Mesenchymal stem cell (in vitro differentiated cells and primary cell): Measurements from ENCODE around the gene STX19.

ENCODE experiments used
- DNase-seq: peaks from one replicate; pipeline ENCODE4 v3.0.0-alpha.2; 2013
- H2AFZ ChIP-seq: one replicate; pipeline ENCODE4 v1.6.1; 2013; ENCODE audit warnings: low read depth, mild to moderate bottlenecking, control low read depth, inconsistent platforms, low read length, moderate library complexity
- H2AK5ac ChIP-seq: 2 replicates; pipeline ENCODE4 v1.6.1; 2013; ENCODE audit warnings: low read length, moderate library complexity, mild to moderate bottlenecking, inconsistent platforms; ENCODE audit not compliant: severe bottlenecking
- H2BK120ac ChIP-seq: one replicate; pipeline ENCODE4 v1.6.1; 2013; ENCODE audit warnings: low read depth, mild to moderate bottlenecking, inconsistent platforms, low read length, moderate library complexity
- H2BK12ac ChIP-seq, 2 experiments: one replicate each; pipeline ENCODE4 v1.6.1; 2013; ENCODE audit warnings: inconsistent platforms in 2 of 2, low read length in 2 of 2, mild to moderate bottlenecking in 2 of 2, moderate library complexity in 2 of 2, control low read depth in 1 of 2
- H2BK15ac ChIP-seq: one replicate; pipeline ENCODE4 v1.6.1; 2013; ENCODE audit warnings: mild to moderate bottlenecking, low read depth, inconsistent platforms; ENCODE audit not compliant: poor library complexity, severe bottlenecking
- H2BK5ac ChIP-seq: 2 replicates; pipeline ENCODE4 v1.6.1; 2013; ENCODE audit warnings: low read depth, mild to moderate bottlenecking, low read length, control low read depth, inconsistent platforms; ENCODE audit not compliant: poor library complexity, severe bottlenecking
- H3K14ac ChIP-seq, 2 experiments: one replicate each; pipeline ENCODE4 v1.6.1; 2013; ENCODE audit warnings: inconsistent platforms in 2 of 2, low read length in 2 of 2, control low read depth in 1 of 2, mild to moderate bottlenecking in 1 of 2, moderate library complexity in 1 of 2
- H3K18ac ChIP-seq, 2 experiments: one replicate each; pipeline ENCODE4 v1.6.1; 2013; ENCODE audit warnings: inconsistent platforms in 2 of 2, low read length in 2 of 2, control low read depth in 1 of 2, low read depth in 1 of 2, mild to moderate bottlenecking in 1 of 2
- H3K23ac ChIP-seq, 2 experiments: one replicate each; pipeline ENCODE4 v1.6.1; 2013; ENCODE audit warnings: inconsistent platforms in 2 of 2, low read length in 2 of 2, mild to moderate bottlenecking in 2 of 2, moderate library complexity in 2 of 2, control low read depth in 1 of 2
- H3K27ac ChIP-seq: 2 replicates; pipeline ENCODE4 v1.5.1; 2013; ENCODE audit warnings: mild to moderate bottlenecking, moderate library complexity, low read length, control low read depth, inconsistent platforms; ENCODE audit not compliant: poor library complexity, severe bottlenecking
- H3K27me3 ChIP-seq, 2 experiments: 2 replicates each; pipeline versions ENCODE4 v1.6.1 to v1.7.0; 2013; ENCODE audit warnings: low read length in 2 of 2, mild to moderate bottlenecking in 2 of 2, moderate library complexity in 2 of 2, control low read depth in 1 of 2, inconsistent platforms in 1 of 2; ENCODE audit not compliant: control insufficient read depth in 1 of 2, insufficient read depth in 1 of 2
- H3K36me3 ChIP-seq, 2 experiments: 2 replicates each; pipeline versions ENCODE4 v1.6.1 to v1.7.0; 2013; ENCODE audit warnings: low read length in 2 of 2, control low read depth in 1 of 2, inconsistent platforms in 1 of 2, low read depth in 1 of 2, mild to moderate bottlenecking in 1 of 2; ENCODE audit not compliant: insufficient read depth in 2 of 2, control insufficient read depth in 1 of 2
- H3K4ac ChIP-seq, 2 experiments: one replicate each; pipeline ENCODE4 v1.6.1; 2013; ENCODE audit warnings: inconsistent platforms in 2 of 2, low read length in 2 of 2, mild to moderate bottlenecking in 2 of 2, moderate library complexity in 2 of 2, control low read depth in 1 of 2, low read depth in 1 of 2
- H3K4me1 ChIP-seq: 2 replicates; pipeline ENCODE4 v1.6.1; 2013; ENCODE audit warnings: low read depth, low read length, control low read depth; ENCODE audit not compliant: control insufficient read depth, insufficient read depth
- H3K4me2 ChIP-seq: 2 replicates; pipeline ENCODE4 v1.6.1; 2013; ENCODE audit warnings: low read length, mild to moderate bottlenecking, inconsistent platforms; ENCODE audit not compliant: poor library complexity, severe bottlenecking
- H3K4me3 ChIP-seq, 2 experiments: 2 replicates each; pipeline versions ENCODE4 v1.5.1 to v1.7.0; 2013; ENCODE audit warnings: low read length in 2 of 2, mild to moderate bottlenecking in 2 of 2, control low read depth in 1 of 2, low read depth in 1 of 2; ENCODE audit not compliant: insufficient read depth in 1 of 2
- H3K79me1 ChIP-seq: replicated peaks from 2 replicates; pipeline ENCODE4 v1.6.1; 2013; ENCODE audit warnings: mild to moderate bottlenecking, control low read depth, low read length, inconsistent platforms; ENCODE audit not compliant: poor library complexity, severe bottlenecking
- H3K9ac ChIP-seq: 2 replicates; pipeline ENCODE4 v1.7.0; 2013; ENCODE audit warnings: mild to moderate bottlenecking, low read length, moderate library complexity
- H3K9me3 ChIP-seq: 2 replicates; pipeline ENCODE4 v1.7.0; 2013; ENCODE audit warnings: mild to moderate bottlenecking, low read length; ENCODE audit not compliant: control insufficient read depth
- H4K8ac ChIP-seq: one replicate; pipeline ENCODE4 v1.6.1; 2013; ENCODE audit warnings: inconsistent platforms, mild to moderate bottlenecking, low read length, moderate library complexity
- H4K91ac ChIP-seq: one replicate; pipeline ENCODE4 v1.6.1; 2013; ENCODE audit warnings: mild to moderate bottlenecking, low read length, inconsistent platforms
- WGBS: methylation state at CpG from one replicate; pipeline ENCODE4 v1.1.7; 2013; ENCODE audit warnings: mixed read lengths; 5-methylcytosine and 5-hydroxymethylcytosine counted together

The STX19 gene

GRCh38 chr3:93992207-93992606 is 36.2 kb downstream of the STX19 start:
- Histone ChIP-seq H3K14ac (no peak overlapping the region), H2BK15ac (no peak overlapping the region), H3K9me3 (no peaks in the 10 kb centered on the region), H3K27me3 (no peaks in the 10 kb centered on the region), H3K4me2 (no peak overlapping the region), H2BK12ac (no peak overlapping the region), H2AK5ac (no peak overlapping the region), H3K18ac (no peak overlapping the region), H2BK120ac (no peak overlapping the region), H3K36me3 (peaks cover 3 to 7% of the 10 kb centered on the region in 2 experiments), H3K4ac (no peak overlapping the region), H3K27ac (no peak overlapping the region), H3K9ac (no peak overlapping the region), H2AFZ (no peak overlapping the region), H3K4me3 (no peak overlapping the region), H4K8ac (no peak overlapping the region), H2BK5ac (no peak overlapping the region), H3K23ac (no peak overlapping the region), H3K79me1 (peaks cover 28% of the 10 kb centered on the region), H4K91ac (no peak overlapping the region), H3K4me1 (peaks cover 4% of the 10 kb centered on the region)
- 46% methylated on average over 3 of the region's 3 CpGs for WGBS
- DNase-seq = peak; percentile 54

- Histone ChIP-seq H4K8ac (no peak overlapping the region), H3K79me1 (peaks cover 25% of the 10 kb centered on the region), H4K91ac (no peak overlapping the region), H2BK120ac (no peak overlapping the region), H2AK5ac (no peak overlapping the region), H3K27me3 (no peaks in the 10 kb centered on the region), H3K4me2 (no peak overlapping the region), H3K9me3 (no peaks in the 10 kb centered on the region), H3K23ac (no peak overlapping the region), H2BK15ac (no peak overlapping the region), H2AFZ (no peak overlapping the region), H3K18ac (no peak overlapping the region), H2BK5ac (no peak overlapping the region), H3K27ac (no peak overlapping the region), H3K36me3 (peaks cover under 1 to 4% of the 10 kb centered on the region in 2 experiments), H3K4me3 (no peak overlapping the region), H3K9ac (no peak overlapping the region), H2BK12ac (no peak overlapping the region), H3K4me1 (peaks cover 4% of the 10 kb centered on the region), H3K4ac (no peak overlapping the region), H3K14ac (no peak overlapping the region)
- no CpG with 5 or more reads among the region's 2 CpGs for WGBS
- no peak for DNase-seq
Measured at GRCh38 chr3:93991631-93992030, 36.8 kb downstream of the STX19 start.

GRCh38 chr3:93989241-93989640 is 39.2 kb downstream of the STX19 start:
- H3K27ac ChIP-seq = no peak overlapping the region
- no peak overlapping the region for H2AFZ ChIP-seq
- H3K4me2 ChIP-seq = no peak overlapping the region
- H2BK120ac ChIP-seq = no peak overlapping the region
- 93% methylated on average over 3 of the region's 3 CpGs for WGBS
- no peaks in the 10 kb centered on the region for H3K9me3 ChIP-seq
- no peak overlapping the region for H3K23ac ChIP-seq
- H2BK12ac ChIP-seq = no peak overlapping the region
- H3K9ac ChIP-seq = no peak overlapping the region
- H3K14ac ChIP-seq = no peak overlapping the region
- no peaks in the 10 kb centered on the region for H3K27me3 ChIP-seq
- H3K4me3 ChIP-seq = no peak overlapping the region
- no peak overlapping the region for H4K8ac ChIP-seq
- H2BK5ac ChIP-seq = no peak overlapping the region
- peaks cover 26% of the 10 kb centered on the region for H3K79me1 ChIP-seq
- no peak overlapping the region for H3K18ac ChIP-seq
- DNase-seq = no peak
- no peak overlapping the region for H4K91ac ChIP-seq
- H3K4me1 ChIP-seq = peaks cover 4% of the 10 kb centered on the region
- no peak overlapping the region for H3K4ac ChIP-seq
- no peak overlapping the region for H2BK15ac ChIP-seq
- H3K36me3 ChIP-seq = peaks cover 0 to 3% of the 10 kb centered on the region in 2 experiments
- no peak overlapping the region for H2AK5ac ChIP-seq

- Histone ChIP-seq H2BK5ac (peak overlapping the region; percentile 24), H2AK5ac (peak overlapping the region; percentile 91), H4K91ac (peak overlapping the region; percentile 70), H3K36me3 (peaks cover 0 to 3% of the 10 kb centered on the region in 2 experiments), H3K9me3 (no peaks in the 10 kb centered on the region), H2BK15ac (no peak overlapping the region), H3K4me2 (no peak overlapping the region), H2BK120ac (no peak overlapping the region), H3K4ac (peak overlapping the region in 1 of 2 experiments; percentile 67), H3K4me1 (peaks cover 4% of the 10 kb centered on the region), H4K8ac (no peak overlapping the region), H3K14ac (peak overlapping the region in 1 of 2 experiments; percentile 35), H3K27me3 (no peaks in the 10 kb centered on the region), H2BK12ac (peak overlapping the region in 1 of 2 experiments; percentile 15), H3K18ac (peak overlapping the region in 1 of 2 experiments; percentile 48), H3K79me1 (peaks cover 23% of the 10 kb centered on the region), H2AFZ (no peak overlapping the region), H3K23ac (no peak overlapping the region), H3K4me3 (no peak overlapping the region), H3K27ac (no peak overlapping the region), H3K9ac (no peak overlapping the region)
- no peak for DNase-seq
- 96% methylated on average over 7 of the region's 9 CpGs for WGBS
Measured at GRCh38 chr3:93988764-93989163, 39.6 kb downstream of the STX19 start.
